ENCODE results near the gene MBD6. TPM values are rescaled to one million over a fixed set of nuclear protein-coding genes. Genes with fewer than 3 reads are reported as not detected.
"Not testable (repeated sequence)": the region's sequence is repeated elsewhere in the genome, so short reads cannot be mapped to it uniquely, and the experiment has no call there.

MBD6 gene
- total RNA-seq, 1 experiment from 2014 or later = 6.8 TPM

GRCh38 chr12:57552835-57553313 lies 30.2 kb downstream of the MBD6 start:
- no peak for DNase-seq (ENCODE audit: low read depth, low spot score)
- in situ Hi-C loops (cut with HindIII; ENCODE audit: low pct_unique_long_range_greater_than_20kb, low sequenced_read_pairs) = no loop called here

DNA sequence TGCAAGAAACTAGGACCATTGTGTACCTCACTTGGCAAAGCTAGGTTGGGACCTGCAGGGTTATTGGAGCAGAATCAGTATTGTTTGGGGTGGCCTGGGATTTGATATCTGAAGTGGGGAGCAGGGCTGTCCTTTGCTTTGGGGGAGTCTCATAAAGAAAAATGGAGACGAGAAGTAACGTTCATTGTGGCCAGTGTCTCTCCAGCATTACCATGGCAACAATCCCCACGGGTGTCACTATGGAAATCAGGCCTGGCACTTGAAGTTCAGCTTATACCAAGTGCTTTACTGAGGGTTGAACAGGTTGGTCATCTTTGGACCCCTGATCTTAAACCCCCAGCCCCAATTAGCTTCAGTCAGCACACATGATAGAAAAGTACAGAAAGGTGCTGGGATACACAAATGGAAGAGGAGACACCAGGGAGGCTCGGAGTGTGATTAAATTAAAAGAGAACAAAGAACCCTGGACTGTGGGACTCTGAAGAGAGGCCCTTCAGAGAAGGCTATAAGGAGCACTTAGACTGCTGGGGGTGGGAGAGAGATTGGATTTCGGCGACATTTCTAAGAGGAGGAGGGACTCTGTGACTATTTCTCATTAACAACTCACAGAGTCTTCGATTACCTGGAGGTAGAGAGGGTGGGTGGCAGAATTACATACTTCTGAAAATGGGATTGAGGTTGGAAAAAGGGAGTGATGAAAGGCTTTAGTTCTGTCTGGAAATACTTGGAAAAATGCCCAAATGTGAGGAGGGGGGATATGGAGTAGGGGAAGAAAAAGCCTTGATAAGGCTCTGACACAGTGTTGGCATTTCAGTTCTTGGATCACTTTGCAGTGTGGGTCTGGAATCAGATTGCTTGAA lies 30.9 kb downstream of the MBD6 start:
- in situ Hi-C loops (cut with HindIII; ENCODE audit: low pct_unique_long_range_greater_than_20kb, low sequenced_read_pairs) = no loop called here
- no peak for DNase-seq (ENCODE audit: low read depth, low spot score)

DNA sequence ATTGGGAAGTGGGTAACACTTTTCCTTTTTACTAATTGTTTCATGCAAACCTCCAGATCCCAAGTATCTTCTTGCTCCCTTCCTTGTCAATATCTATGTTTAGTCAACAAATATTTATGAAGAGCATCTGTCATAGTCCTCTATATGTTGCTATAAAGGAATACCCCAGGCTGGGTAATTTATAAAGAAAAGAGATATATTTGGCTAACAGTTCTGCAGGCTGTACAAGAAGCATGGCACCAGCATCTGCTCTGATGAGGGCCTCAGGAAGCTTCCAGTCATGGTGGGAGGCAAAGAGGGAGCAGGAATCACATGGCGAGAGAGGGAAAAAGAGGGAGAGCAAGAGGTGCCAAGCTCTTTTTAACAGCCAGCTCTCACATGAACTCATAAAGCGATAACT lies 31.8 kb downstream of the MBD6 start:
- DNase-seq (ENCODE audit: low read depth, low spot score) = no peak
- in situ Hi-C loops (cut with HindIII; ENCODE audit: low pct_unique_long_range_greater_than_20kb, low sequenced_read_pairs) = no loop called here

GRCh38 chr12:57554897-57555296 lies 32.3 kb downstream of the MBD6 start:
- no peak for DNase-seq (ENCODE audit: low read depth, low spot score)
- in situ Hi-C loops (cut with HindIII; ENCODE audit: low pct_unique_long_range_greater_than_20kb, low sequenced_read_pairs) = no loop called here

- no peak for DNase-seq (ENCODE audit: low read depth, low spot score)
- in situ Hi-C loops (cut with HindIII; ENCODE audit: low pct_unique_long_range_greater_than_20kb, low sequenced_read_pairs) = no loop called here
Observed at GRCh38 chr12:57558864-57559263, 36.2 kb downstream of the MBD6 start.

- in situ Hi-C loops (cut with HindIII; ENCODE audit: low pct_unique_long_range_greater_than_20kb, low sequenced_read_pairs) = no loop called here
- no peak for DNase-seq (ENCODE audit: low read depth, low spot score)
Observed at GRCh38 chr12:57560516-57560915, 37.9 kb downstream of the MBD6 start.

DNA sequence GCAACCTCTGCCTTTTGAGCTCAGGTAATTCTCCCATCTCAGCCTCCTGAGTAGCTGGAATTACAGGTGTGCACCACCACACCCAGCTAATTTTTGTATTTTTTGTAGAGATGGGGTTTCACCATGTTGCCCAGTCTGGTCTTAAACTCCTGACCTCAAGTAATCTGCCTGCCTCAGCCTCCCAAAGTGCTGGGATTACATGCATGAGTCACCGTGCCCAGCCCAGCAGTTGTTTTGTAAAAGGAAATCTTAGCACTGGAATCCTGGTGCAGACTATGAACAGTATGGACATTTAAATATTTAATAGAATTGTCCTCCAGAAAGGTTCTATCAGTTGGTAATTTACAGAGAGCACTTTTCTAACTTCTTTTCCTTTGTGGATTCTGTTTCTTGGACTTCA lies 38.5 kb downstream of the MBD6 start:
- DNase-seq (ENCODE audit: low read depth, low spot score) = not testable (repeated sequence)

GRCh38 chr12:57563358-57563757 lies 40.7 kb downstream of the MBD6 start:
- in situ Hi-C loops (cut with HindIII; ENCODE audit: low pct_unique_long_range_greater_than_20kb, low sequenced_read_pairs) = no loop called here
- DNase-seq (ENCODE audit: low read depth, low spot score) = no peak

More for the DNA sequence above, 38.5 kb downstream of the MBD6 start:
- in situ Hi-C loops (cut with HindIII; ENCODE audit: low pct_unique_long_range_greater_than_20kb, low sequenced_read_pairs) = not testable (repeated sequence)

GRCh38 chr12:57564178-57564740 lies 41.6 kb downstream of the MBD6 start:
- in situ Hi-C loops (cut with HindIII; ENCODE audit: low pct_unique_long_range_greater_than_20kb, low sequenced_read_pairs) = no loop called here
- no peak for DNase-seq (ENCODE audit: low read depth, low spot score)

GRCh38 chr12:57568838-57569237 lies 46.2 kb downstream of the MBD6 start:
- in situ Hi-C loops (cut with HindIII; ENCODE audit: low pct_unique_long_range_greater_than_20kb, low sequenced_read_pairs) = no loop called here
- DNase-seq (ENCODE audit: low read depth, low spot score) = no peak

DNA sequence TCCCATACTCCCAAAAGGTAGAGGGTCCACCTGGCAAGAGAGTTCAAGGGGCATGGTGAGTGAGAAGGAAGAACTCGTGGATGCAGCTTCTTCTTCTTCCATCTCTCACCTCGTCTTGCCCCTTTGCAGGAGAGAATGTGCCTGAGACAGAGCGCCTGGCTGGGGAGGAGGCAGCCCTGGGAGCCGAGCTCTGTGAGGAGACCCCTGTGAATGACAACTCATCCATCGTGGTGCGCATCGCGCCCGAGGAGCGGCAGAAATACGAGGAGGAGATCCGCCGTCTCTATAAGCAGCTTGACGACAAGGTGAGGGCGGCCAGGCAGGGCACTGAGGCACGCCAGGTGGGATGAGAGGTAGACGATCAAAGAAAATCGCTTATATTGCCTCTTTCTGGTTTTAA lies 47.2 kb downstream of the MBD6 start:
- DNase-seq (ENCODE audit: low read depth, low spot score) = no peak
- in situ Hi-C loops (cut with HindIII; ENCODE audit: low pct_unique_long_range_greater_than_20kb, low sequenced_read_pairs) = no loop called here

DNA sequence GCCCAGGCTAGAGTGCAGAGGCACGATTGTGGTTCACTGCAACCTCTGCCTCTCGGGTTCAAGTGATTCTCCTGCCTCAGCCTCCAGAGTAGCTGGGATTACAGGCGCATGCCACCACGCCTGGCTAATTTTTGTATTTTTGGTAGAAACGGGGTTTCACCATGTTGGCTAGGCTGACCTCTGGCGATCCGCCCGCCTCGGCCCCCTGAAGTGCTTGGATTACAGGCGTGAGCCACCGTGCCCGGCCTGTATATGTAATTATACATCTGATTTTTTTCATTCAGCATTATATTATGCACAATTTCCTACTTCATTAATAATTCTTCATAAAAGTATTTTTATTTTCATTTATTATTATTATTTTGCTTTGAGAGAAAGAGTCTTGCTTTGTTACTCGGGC lies 47.8 kb downstream of the MBD6 start:
- DNase-seq (ENCODE audit: low read depth, low spot score); in situ Hi-C loops (cut with HindIII; ENCODE audit: low pct_unique_long_range_greater_than_20kb, low sequenced_read_pairs): not testable (repeated sequence)

GRCh38 chr12:57571926-57572762 lies 49.5 kb downstream of the MBD6 start:
- no peak for DNase-seq (ENCODE audit: low read depth, low spot score)
- in situ Hi-C loops (cut with HindIII; ENCODE audit: low pct_unique_long_range_greater_than_20kb, low sequenced_read_pairs) = no loop called here

- in situ Hi-C loops (cut with HindIII; ENCODE audit: low pct_unique_long_range_greater_than_20kb, low sequenced_read_pairs) = no loop called here
- DNase-seq (ENCODE audit: low read depth, low spot score) = no peak
Observed at GRCh38 chr12:57574795-57575194, 52.2 kb downstream of the MBD6 start.

GRCh38 chr12:57575771-57576612 lies 53.4 kb downstream of the MBD6 start:
- in situ Hi-C loops (cut with HindIII; ENCODE audit: low pct_unique_long_range_greater_than_20kb, low sequenced_read_pairs) = no loop called here
- no peak for DNase-seq (ENCODE audit: low read depth, low spot score)

DNA sequence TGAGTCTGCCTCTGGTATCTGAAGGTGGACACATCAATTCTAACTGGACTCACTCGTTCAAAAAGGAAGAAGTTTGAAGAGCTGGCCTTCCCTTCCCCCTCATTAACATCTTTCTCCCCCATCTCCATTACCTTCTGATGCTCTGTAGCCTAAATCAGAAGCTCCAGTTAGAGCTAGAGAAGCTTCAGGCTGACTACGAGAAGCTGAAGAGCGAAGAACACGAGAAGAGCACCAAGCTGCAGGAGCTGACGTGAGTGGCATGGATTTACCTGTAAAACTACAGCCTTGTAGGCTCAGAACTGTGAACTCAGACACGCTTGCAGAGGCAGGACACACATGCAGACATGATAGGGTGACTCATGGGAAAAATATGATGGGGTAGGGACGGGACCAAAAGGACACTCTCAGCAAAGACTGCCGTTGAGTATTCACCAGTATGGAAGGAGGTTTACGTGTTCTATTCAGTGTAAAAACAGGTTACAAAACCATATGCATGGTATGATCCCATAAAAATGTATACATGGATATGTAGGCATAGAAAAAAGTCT lies 54.1 kb downstream of the MBD6 start:
- in situ Hi-C loops (cut with HindIII; ENCODE audit: low pct_unique_long_range_greater_than_20kb, low sequenced_read_pairs) = no loop called here
- DNase-seq (ENCODE audit: low read depth, low spot score) = no peak
